Left kidney (tissue), 2 donors: ENCODE results near the gene ALG14. TPM values are rescaled to one million over a fixed set of nuclear protein-coding genes. Genes with fewer than 3 reads are reported as not detected.

Experiments
- DNase-seq: peaks from one replicate; pipeline ENCODE4 v3.0.0-alpha.2; 2013
- polyA plus RNA-seq: library from polyadenylated mRNA; unstranded; fragments of 120-200 nt; gene quantifications from one replicate; pipeline ENCODE4 v1.2.1, GENCODE V29; 2013; ENCODE audit not compliant: insufficient read length

Gene ALG14
- polyA plus RNA-seq, 1 donor: 9.5 TPM

GRCh38 chr1:94981575-94981973 lies 91.2 kb downstream of the ALG14 start:
- DNase-seq: no peak

- no peak for DNase-seq
Measured at GRCh38 chr1:94980582-94981574, 91.9 kb downstream of the ALG14 start.

- DNase-seq: no peak
Measured at GRCh38 chr1:94979656-94980581, 92.8 kb downstream of the ALG14 start.

GRCh38 chr1:94979131-94979530 lies 93.6 kb downstream of the ALG14 start:
- no peak for DNase-seq

- DNase-seq: no peak
Measured at GRCh38 chr1:94978401-94978800, 94.3 kb downstream of the ALG14 start.

- no peak for DNase-seq
Measured at GRCh38 chr1:94976971-94977548, 95.7 kb downstream of the ALG14 start.

- no peak for DNase-seq
Measured at GRCh38 chr1:94974824-94975223, 97.9 kb downstream of the ALG14 start.

GRCh38 chr1:94974241-94974640 lies 98.5 kb downstream of the ALG14 start:
- DNase-seq: no peak

GRCh38 chr1:94973309-94973922 lies 99.3 kb downstream of the ALG14 start:
- DNase-seq: no peak

- no peak for DNase-seq
Measured at GRCh38 chr1:94971491-94971924, 101.2 kb downstream of the ALG14 start.

GRCh38 chr1:94970783-94971182 lies 102.0 kb downstream of the ALG14 start:
- DNase-seq: no peak

GRCh38 chr1:94969137-94969536 lies 103.6 kb downstream of the ALG14 start:
- no peak for DNase-seq

- no peak for DNase-seq
Measured at GRCh38 chr1:94966033-94966432, 106.7 kb downstream of the ALG14 start.

- no peak for DNase-seq
Measured at GRCh38 chr1:94963864-94964263, 108.9 kb downstream of the ALG14 start.

- no peak for DNase-seq
Measured at GRCh38 chr1:94962409-94963265, 110.1 kb downstream of the ALG14 start.

GRCh38 chr1:94961988-94962387 lies 110.8 kb downstream of the ALG14 start:
- no peak for DNase-seq

GRCh38 chr1:94961582-94961981 lies 111.2 kb downstream of the ALG14 start:
- no peak for DNase-seq

- DNase-seq: no peak
Measured at GRCh38 chr1:94958081-94958480, 114.7 kb downstream of the ALG14 start.

GRCh38 chr1:94955767-94956632 lies 116.8 kb downstream of the ALG14 start:
- DNase-seq: no peak
